ENCODE measurements around the gene CCDC142. TPM values are rescaled to one million over a fixed set of nuclear protein-coding genes. Genes with fewer than 3 reads are reported as not detected.

The CCDC142 gene
- total and polyA plus RNA-seq, 11 donors: 4.4 to 13.4 (median 6.4) TPM

GRCh38 chr2:74458938-74459363 is 23.8 kb downstream of the CCDC142 start:
- Histone ChIP-seq H3K9me3 (no peaks in the 10 kb centered on the region), H3K36me3 (peaks cover 0 to 27% (median 22%) of the 10 kb centered on the region in 9 donors), H3K27me3 (no peaks in the 10 kb centered on the region), H3K27ac (peak overlapping the region in 10 of 12 donors; percentile 66 to 97 (median 78)), H3K4me3 (peak overlapping the region; percentile 52 to 83 (median 70)), H3K4me1 (peaks cover 5 to 42% (median 33%) of the 10 kb centered on the region in 12 donors)
- DNase-seq: no peak
- WGBS, 4 donors: 2 to 5% (median 3%) methylated on average over 10 of the region's 10 CpGs
- TF ChIP-seq POLR2A (IDR thresholded peaks at IDR 0.05) (no peak), CTCF (IDR thresholded peaks at IDR 0.05) (no peak)
- intact Hi-C loops (cut with DNase I): loop anchor here in 1 of 10 donors (5.0 kb wide), 1 partner anchor 42 kb away; no protein-coding TSS in a partner anchor
- ATAC-seq: no peak

DNA sequence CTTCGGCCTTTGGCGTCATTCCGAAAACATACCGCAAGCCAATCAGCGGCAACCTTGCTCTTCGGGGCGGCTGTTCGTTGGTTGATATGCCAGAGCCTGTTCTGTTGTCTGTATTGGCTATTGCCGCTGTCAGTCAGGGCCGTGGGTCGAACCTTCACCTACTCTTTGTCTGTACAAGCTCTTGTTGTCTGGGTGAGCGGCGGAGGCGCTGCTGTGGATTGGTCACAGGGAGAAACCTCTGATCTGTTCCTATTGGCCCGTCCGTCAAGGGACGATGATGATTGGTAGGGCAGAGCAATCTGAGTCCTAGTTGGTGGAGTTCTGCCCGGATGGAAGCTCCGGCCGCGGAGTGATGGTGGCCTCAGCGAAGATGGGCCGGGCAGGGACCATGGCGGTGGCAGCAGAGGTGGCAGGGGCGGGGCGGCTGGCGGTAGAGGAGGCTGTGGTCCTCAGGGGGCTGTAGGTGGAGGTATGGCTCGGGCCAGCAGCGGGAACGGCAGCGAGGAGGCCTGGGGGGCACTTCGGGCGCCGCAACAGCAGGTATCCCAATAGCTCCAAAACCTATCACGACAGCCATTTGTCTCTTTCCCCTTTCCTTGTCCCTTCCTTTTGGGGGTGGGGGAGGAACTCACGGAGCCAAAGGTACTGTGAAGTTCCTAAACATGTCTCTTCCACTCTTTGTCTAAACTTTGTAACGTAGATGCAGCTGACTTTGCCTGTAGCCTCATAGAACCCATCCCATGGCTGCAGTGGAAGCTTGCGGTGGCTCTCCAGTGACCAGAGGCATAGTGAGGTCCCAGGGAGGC is 24.5 kb downstream of the CCDC142 start, which contains the start of gene WBP1:
Gene WBP1, plus strand, starts transcription at position 307 of the 806 bp plus-strand sequence. Its CDS starts 165 bp downstream, at position 472.
- Histone ChIP-seq H3K4me1 (peaks cover 5 to 40% (median 32%) of the 10 kb centered on the region in 12 donors), H3K36me3 (peaks cover 0 to 27% (median 22%) of the 10 kb centered on the region in 9 donors), H3K4me3 (peak within 1 kb of the TSS; percentile 52 to 83 (median 70)), H3K9me3 (no peaks in the 10 kb centered on the region), H3K27ac (peak within 1 kb of the TSS; percentile 84 to 98 (median 95)), H3K27me3 (no peaks in the 10 kb centered on the region)
- DNase-seq: peak; percentile 99 to 100 (median 100)
- TF ChIP-seq CTCF (IDR thresholded peaks at IDR 0.05) (no peak), POLR2A (IDR thresholded peaks at IDR 0.05) (peak in 1 of 2 donors; percentile 61)
- intact Hi-C loops (cut with DNase I): loop anchor here in 1 of 10 donors (5.0 kb wide), 1 partner anchor 41 kb away; no protein-coding TSS in a partner anchor
- ATAC-seq: peak; percentile 93 to 96 (median 95)
- 0 to 2% (median 1%) methylated on average over 32 to 38 of the region's 38 CpGs for WGBS, 4 donors

DNA sequence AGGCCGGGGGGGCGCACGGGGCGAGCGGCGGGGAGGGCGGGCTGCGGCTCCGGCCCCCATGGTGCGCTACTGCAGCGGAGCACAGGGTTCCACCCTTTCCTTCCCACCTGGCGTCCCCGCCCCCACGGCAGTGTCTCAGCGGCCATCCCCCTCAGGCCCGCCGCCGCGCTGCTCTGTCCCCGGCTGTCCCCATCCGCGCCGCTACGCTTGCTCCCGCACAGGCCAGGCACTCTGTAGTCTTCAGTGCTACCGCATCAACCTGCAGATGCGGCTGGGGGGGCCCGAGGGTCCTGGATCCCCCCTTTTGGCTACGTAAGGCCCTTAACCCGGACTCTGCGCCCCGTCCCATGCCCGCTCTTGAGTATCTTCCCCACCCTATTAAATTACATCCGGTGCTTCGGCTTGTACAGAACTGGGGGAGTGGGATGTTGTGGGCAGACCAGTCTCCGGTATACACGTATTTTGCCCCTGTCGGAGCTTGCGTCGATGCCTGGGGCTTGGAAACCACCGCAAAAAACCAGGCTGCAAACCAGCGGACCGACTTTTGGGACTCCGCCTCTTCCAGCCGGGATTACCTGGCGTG is 25.2 kb downstream of the CCDC142 start:
- ATAC-seq (peak; percentile 11 to 36 (median 29)), DNase-seq (peak; percentile 67 to 86 (median 74))
- intact Hi-C loops (cut with DNase I): loop anchor here in 1 of 10 donors (5.0 kb wide), 1 partner anchor 40 kb away; no protein-coding TSS in a partner anchor
- H3K9me3 ChIP-seq: no peaks in the 10 kb centered on the region
- H3K4me3 ChIP-seq: peak overlapping the region; percentile 50 to 83 (median 70)
- H3K27me3 ChIP-seq: no peaks in the 10 kb centered on the region
- peaks cover 0 to 25% (median 15%) of the 10 kb centered on the region in 9 donors for H3K36me3 ChIP-seq
- peaks cover 5 to 40% (median 32%) of the 10 kb centered on the region in 12 donors for H3K4me1 ChIP-seq
- TF ChIP-seq POLR2A (IDR thresholded peaks at IDR 0.05) (peak; percentile 47 to 76), CTCF (IDR thresholded peaks at IDR 0.05) (no peak)
- WGBS, 4 donors: 0 to 2% (median 1%) methylated on average over 22 to 46 of the region's 46 CpGs
- H3K27ac ChIP-seq: peak overlapping the region; percentile 84 to 98 (median 95)

Data from heart left ventricle (tissue), 16 donors.